ENCODE results near the gene APOA5. TPM values are rescaled to one million over a fixed set of nuclear protein-coding genes. Genes with fewer than 3 reads are reported as not detected.

Gene APOA5
- total RNA-seq, 1 experiment from 2014 or later, result 0.11 TPM

GRCh38 chr11:116840224-116840745 lies 48.6 kb upstream of the APOA5 start:
- Mint-ChIP-seq H3K27ac (0 out of 7 replicates have a peak overlapping the region, but pooled peaks of 1 of the 3 experiments have one; percentile 34), H3K9me3 (no peaks in the 10 kb centered on the region), H3K4me3 (no peak overlapping the region), H3K27me3 (ENCODE audit: low read depth) (peaks cover under 1% of the 10 kb centered on the region), H3K36me3 (ENCODE audit: insufficient read depth in 1 of 3, low read depth in 3 of 3) (peaks cover 3 to 21% (median 17%) of the 10 kb centered on the region in 3 experiments; a peak in 6 of 7 replicates), H3K4me1 (peaks cover 34 to 37% of the 10 kb centered on the region in 2 experiments)
- Histone ChIP-seq H2BK120ac (ENCODE audit: low read depth, low read length, poor library complexity, severe bottlenecking) (no peak overlapping the region), H3K23me2 (ENCODE audit: insufficient read length, low read depth, low read length, poor library complexity, severe bottlenecking) (peaks cover 5% of the 10 kb centered on the region), H3K79me1 (ENCODE audit: insufficient read depth, low read depth, low read length, poor library complexity, severe bottlenecking) (no peaks in the 10 kb centered on the region), H2BK20ac (ENCODE audit: low read depth, low read length, poor library complexity, severe bottlenecking) (no peak overlapping the region), H3K9ac (ENCODE audit: extremely low read depth, insufficient read length, low read length) (no peak overlapping the region), H4K20me1 (ENCODE audit: control insufficient read depth, insufficient read depth, insufficient read length) (no peaks in the 10 kb centered on the region), H3K18ac (ENCODE audit: insufficient read length, low read depth, low read length) (no peak overlapping the region), H3K79me2 (ENCODE audit: insufficient read depth, low read length) (no peaks in the 10 kb centered on the region), H3K4me1 (ENCODE audit: insufficient read depth, low read length) (no peaks in the 10 kb centered on the region), H2BK15ac (ENCODE audit: low read depth, low read length) (no peak overlapping the region), H3K14ac (ENCODE audit: insufficient read depth, low read length) (no peak overlapping the region), H3K56ac (ENCODE audit: insufficient read length, low read depth, low read length) (no peak overlapping the region), H2BK12ac (ENCODE audit: insufficient read length, low read depth, low read length) (no peak overlapping the region), H2BK5ac (ENCODE audit: insufficient read length, low read length) (no peak overlapping the region), H3K4me2 (ENCODE audit: insufficient read depth, insufficient read length, low read length) (no peak overlapping the region), H2AFZ (ENCODE audit: low read length) (no peak overlapping the region), H3K23ac (ENCODE audit: insufficient read length, low read depth, low read length) (no peak overlapping the region), H3T11ph (ENCODE audit: low read length) (no peak overlapping the region), H3K9me3 (ENCODE audit: control insufficient read depth, low read depth, low read length) (no peaks in the 10 kb centered on the region), H4K5ac (ENCODE audit: insufficient read length, low read depth, low read length) (no peak overlapping the region), H4K8ac (replicated peaks; ENCODE audit: insufficient read length, low read depth, low read length) (no peak overlapping the region), H3K4ac (ENCODE audit: low read depth, low read length) (no peak overlapping the region), H3K27me3 (ENCODE audit: insufficient read depth, low read length) (no peaks in the 10 kb centered on the region), H3K27ac (ENCODE audit: insufficient read length, low read depth, low read length) (no peak overlapping the region), H4K91ac (ENCODE audit: insufficient read length, low read depth, low read length) (no peak overlapping the region), H2AK5ac (ENCODE audit: insufficient read length, low read length) (no peak overlapping the region)
- peak; percentile 50 for DNase-seq
- TF ChIP-seq CTCF (conservative IDR thresholded peaks at IDR 0.05), result peak; percentile 45; the same call in 2 of the 3 replicates
- WGBS (ENCODE audit: extremely low coverage, insufficient read length, low lambda C conversion rate), result no CpG with 5 or more reads among the region's 6 CpGs

Measured in H9 (cell line).